ENCODE results near the gene KLHDC1. TPM values are rescaled to one million over a fixed set of nuclear protein-coding genes. Genes with fewer than 3 reads are reported as not detected.
A peak's percentile ranks its signal among the peaks of the same experiment; 100 is the strongest.

The KLHDC1 gene
- total and polyA plus RNA-seq, 3 experiments from 2014 or later = 1.6 to 2.7 (median 2.0) TPM

- peak overlapping the region; percentile 98 for H3K27ac ChIP-seq (ENCODE audit: low read depth, low read length)
- Mint-ChIP-seq H3K36me3 (peaks cover 0 to 16% (median 0%) of the 10 kb centered on the region in 3 donors), H3K4me3 (peak overlapping the region; percentile 96 to 99 (median 98)), H3K27ac (peak overlapping the region; percentile 96 to 100 (median 99)), H3K4me1 (peaks cover 30 to 43% (median 42%) of the 10 kb centered on the region in 3 donors), H3K27me3 (peaks cover 0 to 3% of the 10 kb centered on the region in 2 donors), H3K9me3 (peaks cover 0 to 2% (median 0%) of the 10 kb centered on the region in 5 donors)
- no peak for DNase-seq
- H3K4me3 ChIP-seq (ENCODE audit: low read length) = peak overlapping the region; percentile 86
- H3K9me3 ChIP-seq (ENCODE audit: low read length) = no peaks in the 10 kb centered on the region
- no peaks in the 10 kb centered on the region for H3K36me3 ChIP-seq (ENCODE audit: insufficient read depth, low read length)
- ChIA-PET POLR2A (interaction anchor here (0.7 to 3.9 kb wide), 13 partner anchors 9 to 461 kb away, joined by 3 to 52 read pairs (median 12); partner anchors contain the start of genes DNAAF2, KLHDC1, LRR1 and MGAT2), CTCF (interaction anchor here (0.8 to 4.5 kb wide), 17 partner anchors 31 to 350 kb away, joined by 3 to 59 read pairs (median 4); partner anchors contain the start of genes DNAAF2, KLHDC1, LRR1 and MGAT2)
- no peaks in the 10 kb centered on the region for H3K27me3 ChIP-seq (ENCODE audit: insufficient read depth, low read length, poor library complexity, severe bottlenecking)
- H3K4me1 ChIP-seq (ENCODE audit: insufficient read depth, low read length) = peaks cover 28% of the 10 kb centered on the region
Measured at GRCh38 chr14:49766839-49767238, 73.9 kb downstream of the KLHDC1 start.

GRCh38 chr14:49767270-49767570, 74.3 kb downstream of the KLHDC1 start:
- Mint-ChIP-seq H3K27ac (peak overlapping the region; percentile 96 to 100 (median 99)), H3K9me3 (peaks cover 0 to 2% (median 0%) of the 10 kb centered on the region in 5 donors), H3K36me3 (peaks cover 0 to 19% (median 0%) of the 10 kb centered on the region in 3 donors), H3K4me3 (peak overlapping the region; percentile 96 to 99 (median 98)), H3K27me3 (peaks cover 0 to 3% of the 10 kb centered on the region in 2 donors), H3K4me1 (peaks cover 30 to 43% (median 42%) of the 10 kb centered on the region in 3 donors)
- no peaks in the 10 kb centered on the region for H3K27me3 ChIP-seq (ENCODE audit: insufficient read depth, low read length, poor library complexity, severe bottlenecking)
- CTCF ChIA-PET = interaction anchor here (0.8 to 4.5 kb wide), 20 partner anchors 9 to 350 kb away, joined by 3 to 59 read pairs (median 4); partner anchors contain the start of genes DNAAF2, KLHDC1, LRR1 and MGAT2
- H3K36me3 ChIP-seq (ENCODE audit: insufficient read depth, low read length) = no peaks in the 10 kb centered on the region
- no peak for DNase-seq
- peak overlapping the region; percentile 98 for H3K27ac ChIP-seq (ENCODE audit: low read depth, low read length)
- POLR2A ChIA-PET = interaction anchor here (0.5 to 3.9 kb wide), 14 partner anchors 9 to 460 kb away, joined by 3 to 52 read pairs (median 10); partner anchors contain the start of genes DNAAF2, KLHDC1, LRR1 and MGAT2
- peaks cover 28% of the 10 kb centered on the region for H3K4me1 ChIP-seq (ENCODE audit: insufficient read depth, low read length)
- peak overlapping the region; percentile 86 for H3K4me3 ChIP-seq (ENCODE audit: low read length)
- H3K9me3 ChIP-seq (ENCODE audit: low read length) = no peaks in the 10 kb centered on the region

GRCh38 chr14:49767571-49768300, 74.8 kb downstream of the KLHDC1 start, which contains the start of gene KLHDC2:
KLHDC2 (plus strand) TSS chr14:49768153; CDS start chr14:49768469, 316 bp downstream.
- H3K9me3 Mint-ChIP-seq = peaks cover 0 to 2% (median 0%) of the 10 kb centered on the region in 5 donors
- H3K27me3 Mint-ChIP-seq = peaks cover 0 to 3% of the 10 kb centered on the region in 2 donors

GRCh38 chr14:49768301-49769121, 75.6 kb downstream of the KLHDC1 start:
- Mint-ChIP-seq H3K9me3 (peaks cover 0 to 2% (median 0%) of the 10 kb centered on the region in 5 donors), H3K36me3 (peaks cover 0 to 22% (median 0%) of the 10 kb centered on the region in 3 donors), H3K4me3 (peak overlapping the region; percentile 96 to 99 (median 98)), H3K27ac (peak overlapping the region; percentile 98 to 100 (median 99)), H3K27me3 (peaks cover 0 to 3% of the 10 kb centered on the region in 2 donors), H3K4me1 (peaks cover 30 to 43% (median 42%) of the 10 kb centered on the region in 3 donors)
- Histone ChIP-seq H3K4me3 (ENCODE audit: low read length) (peak overlapping the region; percentile 99), H3K36me3 (ENCODE audit: insufficient read depth, low read length) (no peaks in the 10 kb centered on the region), H3K4me1 (ENCODE audit: insufficient read depth, low read length) (peaks cover 28% of the 10 kb centered on the region), H3K9me3 (ENCODE audit: low read length) (no peaks in the 10 kb centered on the region), H3K27me3 (ENCODE audit: insufficient read depth, low read length, poor library complexity, severe bottlenecking) (no peaks in the 10 kb centered on the region), H3K27ac (ENCODE audit: low read depth, low read length) (peak overlapping the region; percentile 98)
- ChIA-PET POLR2A (interaction anchor here (0.8 to 3.9 kb wide), 16 partner anchors 12 to 463 kb away, joined by 3 to 52 read pairs (median 7); partner anchors contain the start of genes DNAAF2, KLHDC1, LRR1 and MGAT2), CTCF (interaction anchor here (0.7 to 4.5 kb wide), 27 partner anchors 7 to 348 kb away, joined by 3 to 59 read pairs (median 4); partner anchors contain the start of genes DNAAF2, KLHDC1, LRR1 and MGAT2)
- DNase-seq = peak; percentile 57 to 84 (median 70)

More at GRCh38 chr14:49767571-49768300, 74.8 kb downstream of the KLHDC1 start, which contains the start of gene KLHDC2:
- H3K4me3 Mint-ChIP-seq = peak within 1 kb of the TSS; percentile 96 to 99 (median 98)
- Histone ChIP-seq H3K27ac (ENCODE audit: low read depth, low read length) (peak within 1 kb of the TSS; percentile 98), H3K27me3 (ENCODE audit: insufficient read depth, low read length, poor library complexity, severe bottlenecking) (no peaks in the 10 kb centered on the region), H3K9me3 (ENCODE audit: low read length) (no peaks in the 10 kb centered on the region), H3K4me3 (ENCODE audit: low read length) (peak within 1 kb of the TSS; percentile 99), H3K4me1 (ENCODE audit: insufficient read depth, low read length) (peaks cover 28% of the 10 kb centered on the region), H3K36me3 (ENCODE audit: insufficient read depth, low read length) (no peaks in the 10 kb centered on the region)
- ChIA-PET CTCF (interaction anchor here (0.8 to 4.5 kb wide), 30 partner anchors 8 to 349 kb away, joined by 3 to 59 read pairs (median 4); partner anchors contain the start of genes DNAAF2, KLHDC1, LRR1 and MGAT2), POLR2A (interaction anchor here (0.5 to 3.9 kb wide), 18 partner anchors 9 to 464 kb away, joined by 3 to 52 read pairs (median 6); partner anchors contain the start of genes DNAAF2, KLHDC1, LRR1 and MGAT2)
- peak within 1 kb of the TSS; percentile 98 to 100 (median 99) for H3K27ac Mint-ChIP-seq
- peaks cover 30 to 43% (median 42%) of the 10 kb centered on the region in 3 donors for H3K4me1 Mint-ChIP-seq
- peak; percentile 83 to 91 (median 89) for DNase-seq
- peaks cover 0 to 22% (median 0%) of the 10 kb centered on the region in 3 donors for H3K36me3 Mint-ChIP-seq

GRCh38 chr14:49769171-49769570, 76.3 kb downstream of the KLHDC1 start:
- Mint-ChIP-seq H3K27ac (peak overlapping the region; percentile 98 to 100 (median 99)), H3K36me3 (peaks cover 0 to 26% (median 0%) of the 10 kb centered on the region in 3 donors), H3K4me1 (peaks cover 30 to 45% (median 43%) of the 10 kb centered on the region in 3 donors), H3K27me3 (peaks cover 0 to 3% of the 10 kb centered on the region in 2 donors), H3K4me3 (peak overlapping the region; percentile 96 to 99 (median 98)), H3K9me3 (peaks cover 0 to 2% (median 0%) of the 10 kb centered on the region in 5 donors)
- Histone ChIP-seq H3K27ac (ENCODE audit: low read depth, low read length) (peak overlapping the region; percentile 98), H3K4me3 (ENCODE audit: low read length) (peak overlapping the region; percentile 99), H3K4me1 (ENCODE audit: insufficient read depth, low read length) (peaks cover 28% of the 10 kb centered on the region), H3K27me3 (ENCODE audit: insufficient read depth, low read length, poor library complexity, severe bottlenecking) (no peaks in the 10 kb centered on the region), H3K36me3 (ENCODE audit: insufficient read depth, low read length) (peaks cover 4% of the 10 kb centered on the region), H3K9me3 (ENCODE audit: low read length) (no peaks in the 10 kb centered on the region)
- POLR2A ChIA-PET = interaction anchor here (0.6 to 3.9 kb wide), 11 partner anchors 16 to 462 kb away, joined by 3 to 52 read pairs (median 5); partner anchors contain the start of genes DNAAF2, LRR1, MGAT2 and NEMF
- DNase-seq = no peak
- CTCF ChIA-PET = interaction anchor here (0.7 to 4.5 kb wide), 14 partner anchors 12 to 222 kb away, joined by 3 to 59 read pairs (median 4); partner anchors contain the start of genes DNAAF2, MGAT2, RPL36AL and RPS29

GRCh38 chr14:49769581-49770211, 76.8 kb downstream of the KLHDC1 start:
- Mint-ChIP-seq H3K27ac (peak overlapping the region; percentile 26 to 100 (median 99)), H3K4me3 (peak overlapping the region; percentile 96 to 99 (median 98)), H3K27me3 (peaks cover 0 to 3% of the 10 kb centered on the region in 2 donors), H3K4me1 (peaks cover 33 to 50% (median 47%) of the 10 kb centered on the region in 3 donors), H3K9me3 (peaks cover 0 to 2% (median 0%) of the 10 kb centered on the region in 5 donors), H3K36me3 (peaks cover 0 to 31% (median 0%) of the 10 kb centered on the region in 3 donors)
- Histone ChIP-seq H3K27ac (ENCODE audit: low read depth, low read length) (no peak overlapping the region), H3K9me3 (ENCODE audit: low read length) (no peaks in the 10 kb centered on the region), H3K4me3 (ENCODE audit: low read length) (no peak overlapping the region), H3K27me3 (ENCODE audit: insufficient read depth, low read length, poor library complexity, severe bottlenecking) (no peaks in the 10 kb centered on the region), H3K36me3 (ENCODE audit: insufficient read depth, low read length) (peaks cover 7% of the 10 kb centered on the region), H3K4me1 (ENCODE audit: insufficient read depth, low read length) (peaks cover 28% of the 10 kb centered on the region)
- DNase-seq = no peak
- CTCF ChIA-PET = interaction anchor here (0.7 to 4.5 kb wide), 9 partner anchors 12 to 221 kb away, joined by 3 to 59 read pairs (median 7); partner anchors contain the start of genes DNAAF2, MGAT2, RPL36AL and RPS29
- POLR2A ChIA-PET = interaction anchor here (0.6 to 3.9 kb wide), 7 partner anchors 15 to 462 kb away, joined by 3 to 52 read pairs (median 4); partner anchors contain the start of genes DNAAF2, MGAT2, RPL36AL and SOS2

Measured in CD8-positive, alpha-beta memory T cell (primary cell).